Neural cell (in vitro differentiated cells): ENCODE measurements around the gene MMP24. TPM values are rescaled to one million over a fixed set of nuclear protein-coding genes. Genes with fewer than 3 reads are reported as not detected.

Experiments
- H2AFZ ChIP-seq: fragments of 200-600, 300-800 bp; sonication (generic), shearing (Covaris generic); 2 replicates; pipeline ENCODE4 v1.6.0; 2014; ENCODE audit warnings: low read depth, mild to moderate bottlenecking, antibody characterized with exemption, low read length, moderate library complexity
- H3F3A ChIP-seq: fragments of 200-600 bp; shearing (Covaris generic); 2 replicates; pipeline ENCODE4 v1.6.1; 2016; ENCODE audit warnings: mild to moderate bottlenecking, moderate library complexity, mixed read lengths, antibody characterized with exemption, low read length; ENCODE audit not compliant: insufficient read depth, poor library complexity, severe bottlenecking
- H3K27ac ChIP-seq: fragments of 200-600, 300-800 bp; sonication (generic), shearing (Covaris generic); 2 replicates; pipeline ENCODE4 v1.5.1; 2014; ENCODE audit warnings: mild to moderate bottlenecking, low read length, moderate library complexity
- H3K27me3 ChIP-seq: fragments of 300-800, 200-600 bp; sonication (generic), shearing (Covaris generic); 2 replicates; pipeline ENCODE4 v1.6.0; 2014; ENCODE audit warnings: mild to moderate bottlenecking, low read depth, low read length, moderate library complexity; ENCODE audit not compliant: insufficient read depth
- H3K36me3 ChIP-seq: fragments of 300-800, 200-600 bp; sonication (generic), shearing (Covaris generic); 2 replicates; pipeline ENCODE4 v1.5.1; 2014; ENCODE audit warnings: mild to moderate bottlenecking, antibody characterized with exemption, low read length, moderate library complexity; ENCODE audit not compliant: insufficient read depth
- H3K4me2 ChIP-seq: fragments of 300-800, 200-600 bp; sonication (generic), shearing (Covaris generic); 2 replicates; pipeline ENCODE4 v1.6.0; 2014; ENCODE audit warnings: mild to moderate bottlenecking, low read length
- H3K4me3 ChIP-seq: fragments of 300-800, 200-600 bp; sonication (generic), shearing (Covaris generic); 2 replicates; pipeline ENCODE4 v1.5.1; 2014; ENCODE audit warnings: mild to moderate bottlenecking, low read length, moderate library complexity
- H3K79me2 ChIP-seq: fragments of 200-600 bp; shearing (Covaris generic); replicated peaks from 2 replicates; pipeline ENCODE4 v1.6.0; 2014; ENCODE audit warnings: mild to moderate bottlenecking, low read length, moderate library complexity; ENCODE audit not compliant: insufficient read depth
- H3K9ac ChIP-seq: fragments of 300-800, 200-600 bp; sonication (generic), shearing (Covaris generic); 2 replicates; pipeline ENCODE4 v1.6.1; 2016; ENCODE audit warnings: mild to moderate bottlenecking, low read length, mixed read lengths
- H3K9me2 ChIP-seq: fragments of 200-600 bp; shearing (Covaris generic); 2 replicates; pipeline ENCODE4 v1.6.1; 2016; ENCODE audit warnings: mild to moderate bottlenecking, low read length, mixed read lengths; ENCODE audit not compliant: insufficient read depth
- H3K9me3 ChIP-seq: fragments of 200-600, 300-800 bp; sonication (generic), shearing (Covaris generic); 2 replicates; pipeline ENCODE4 v1.6.1; 2016; ENCODE audit warnings: mild to moderate bottlenecking, mixed run types, low read length, moderate library complexity, mixed read lengths
- H4K20me1 ChIP-seq: fragments of 200-600 bp; shearing (Covaris generic); 2 replicates; pipeline ENCODE4 v1.6.1; 2016; ENCODE audit warnings: mild to moderate bottlenecking, mixed run types; ENCODE audit not compliant: insufficient read depth
- CTCF ChIP-seq: fragments of 450-650 bp; IDR thresholded peaks from 2 replicates; pipeline ENCODE4 v1.5.1; 2014; ENCODE audit warnings: antibody characterized with exemption, mild to moderate bottlenecking, moderate library complexity; ENCODE audit not compliant: poor library complexity, severe bottlenecking
- EP300 ChIP-seq: fragments of 450-650 bp; conservative IDR thresholded peaks from 2 replicates; pipeline ENCODE4 v1.6.1; 2014; ENCODE audit warnings: antibody characterized with exemption, mild to moderate bottlenecking, moderate library complexity; ENCODE audit not compliant: poor library complexity, severe bottlenecking
- EZH2 ChIP-seq: fragments of 200-600, 300-800 bp; shearing (Covaris generic), sonication (generic); IDR thresholded peaks from 2 replicates; pipeline ENCODE4 v1.6.1; 2014; ENCODE audit warnings: antibody characterized with exemption, low read length, borderline replicate concordance, mild to moderate bottlenecking; ENCODE audit not compliant: insufficient read depth, poor library complexity, severe bottlenecking
- MXI1 ChIP-seq: fragments of 450-650 bp; conservative IDR thresholded peaks from 2 replicates; pipeline ENCODE4 v1.6.1; 2014; ENCODE audit warnings: antibody characterized with exemption, mild to moderate bottlenecking; ENCODE audit not compliant: poor library complexity, severe bottlenecking
- POLR2AphosphoS5 ChIP-seq: IDR thresholded peaks from 2 replicates; pipeline ENCODE4 v1.6.1; 2012
- RAD21 ChIP-seq: fragments of 450-650 bp; conservative IDR thresholded peaks from 2 replicates; pipeline ENCODE4 v1.6.1; 2014; ENCODE audit warnings: antibody characterized with exemption, mild to moderate bottlenecking, moderate library complexity
- REST ChIP-seq: IDR thresholded peaks from 2 replicates; pipeline ENCODE4 v1.6.1; 2012; ENCODE audit warnings: borderline replicate concordance
- SMC3 ChIP-seq: fragments of 450-650 bp; conservative IDR thresholded peaks from 2 replicates; pipeline ENCODE4 v1.6.1; 2014; ENCODE audit warnings: antibody characterized with exemption, mild to moderate bottlenecking, moderate library complexity; ENCODE audit not compliant: poor library complexity
- TAF1 ChIP-seq: IDR thresholded peaks from 2 replicates; pipeline ENCODE4 v1.6.1; 2012; ENCODE audit warnings: low read depth
- polyA plus RNA-seq: library from polyadenylated mRNA; depleted of rRNA; stranded (reverse); fragments of >200 nt; gene quantifications from 2 replicates; pipeline ENCODE4 v1.2.3, GENCODE V29; 2014

Gene MMP24
- polyA plus RNA-seq, 1 donor from 2014 or later, result 57.4 TPM

GRCh38 chr20:35290186-35290886, 63.8 kb downstream of the MMP24 start:
- TF ChIP-seq POLR2AphosphoS5 (no peak), MXI1 (no peak), CTCF (no peak), REST (no peak), SMC3 (no peak), EZH2 (no peak), TAF1 (no peak)
- Histone ChIP-seq H3F3A (no peaks in the 10 kb centered on the region), H4K20me1 (no peaks in the 10 kb centered on the region), H3K9me3 (no peaks in the 10 kb centered on the region), H3K4me3 (no peak overlapping the region), H3K27ac (no peak overlapping the region), H3K9ac (no peak overlapping the region), H3K79me2 (no peaks in the 10 kb centered on the region), H3K36me3 (no peaks in the 10 kb centered on the region), H3K4me2 (no peak overlapping the region), H2AFZ (no peak overlapping the region), H3K9me2 (no peaks in the 10 kb centered on the region), H3K27me3 (no peaks in the 10 kb centered on the region)

DNA sequence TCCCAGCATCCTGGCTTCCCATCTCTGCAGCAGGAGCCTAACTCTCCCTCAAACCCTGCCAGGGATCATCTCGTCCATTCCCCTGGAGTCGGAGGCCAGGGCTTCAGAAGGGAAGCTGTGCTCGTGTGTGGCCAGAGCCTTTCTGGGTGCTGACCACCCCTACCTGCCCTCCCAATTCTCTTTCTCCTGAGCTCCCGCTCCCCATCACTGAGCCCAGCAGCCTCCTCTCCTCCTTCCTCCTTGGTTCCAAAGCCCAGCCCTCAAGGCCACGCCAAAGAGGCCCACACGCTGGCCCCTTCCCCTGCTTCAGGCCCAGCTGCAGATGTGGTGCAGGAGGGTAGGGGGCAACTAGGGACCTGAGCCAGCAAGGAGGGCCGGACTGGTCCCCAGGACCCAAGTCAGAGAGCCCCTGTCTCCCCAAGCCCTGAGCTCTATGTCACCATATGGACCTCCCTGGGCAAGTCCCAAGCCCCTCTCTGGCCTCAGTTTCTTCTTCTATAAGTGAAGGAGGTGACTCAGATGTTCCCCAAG, 64.5 kb downstream of the MMP24 start:
- TF ChIP-seq POLR2AphosphoS5 (no peak), RAD21 (no peak), TAF1 (no peak), EZH2 (no peak), EP300 (no peak), REST (no peak), SMC3 (no peak), MXI1 (no peak), CTCF (no peak)
- Histone ChIP-seq H3K9me3 (no peaks in the 10 kb centered on the region), H3K4me3 (no peak overlapping the region), H3K9me2 (no peaks in the 10 kb centered on the region), H3K36me3 (no peaks in the 10 kb centered on the region), H3K79me2 (no peaks in the 10 kb centered on the region), H3K9ac (no peak overlapping the region), H3K27me3 (no peaks in the 10 kb centered on the region), H2AFZ (no peak overlapping the region), H3F3A (no peaks in the 10 kb centered on the region), H3K4me2 (no peak overlapping the region), H3K27ac (no peak overlapping the region), H4K20me1 (no peaks in the 10 kb centered on the region)
